Measurements from ENCODE around the gene MRPS18A.

- no peak for TF ChIP-seq CTCF (IDR thresholded peaks at IDR 0.05 in 2 of 3, conservative IDR thresholded peaks at IDR 0.05 in 1 of 3; ENCODE audit: insufficient read depth in 2 of 3, low read depth in 1 of 3, low read length in 3 of 3)
- TF ChIP-seq ZNF589 (CRISPR knock-in tag; IDR thresholded peaks at IDR 0.05; ENCODE audit: low read depth) = no peak
- TF ChIP-seq BRF2 (IDR thresholded peaks at IDR 0.05; ENCODE audit: borderline replicate concordance, insufficient read depth, insufficient read length) = no peak
- TF ChIP-seq NFYB (IDR thresholded peaks at IDR 0.05; ENCODE audit: extremely low read depth, insufficient read length) = no peak
- TF ChIP-seq ZNF766 (CRISPR knock-in tag; conservative IDR thresholded peaks at IDR 0.05) = no peak
- no peak for TF ChIP-seq RBBP5 (IDR thresholded peaks at IDR 0.05; ENCODE audit: borderline replicate concordance, insufficient read depth, low read length, poor library complexity, severe bottlenecking)
- no peak for TF ChIP-seq RAD21 (CRISPR knock-in tag; conservative IDR thresholded peaks at IDR 0.05 in 1 of 2, IDR thresholded peaks at IDR 0.05 in 1 of 2)
These were observed 7.0 kb downstream of the MRPS18A start for GRCh38 chr6:43680308-43681200.
